ENCODE results near the gene IQGAP2.

IQGAP2 gene

GRCh38 chr5:76385540-76385939 lies 17.5 kb upstream of the IQGAP2 start:
- DNase-seq: no peak

- DNase-seq: peak; percentile 50
These were observed 16.7 kb upstream of the IQGAP2 start for GRCh38 chr5:76386360-76386759.

GRCh38 chr5:76388236-76388635 lies 14.8 kb upstream of the IQGAP2 start:
- no peak for DNase-seq

- no peak for DNase-seq
These were observed 14.1 kb upstream of the IQGAP2 start for GRCh38 chr5:76388791-76389512.

- no peak for DNase-seq
These were observed 13.5 kb upstream of the IQGAP2 start for GRCh38 chr5:76389513-76390154.

- DNase-seq: no peak
These were observed 12.1 kb upstream of the IQGAP2 start for GRCh38 chr5:76391014-76391413.

GRCh38 chr5:76393035-76393680 lies 9.9 kb upstream of the IQGAP2 start:
- DNase-seq: no peak

GRCh38 chr5:76397200-76397599 lies 5.9 kb upstream of the IQGAP2 start:
- no peak for DNase-seq

- DNase-seq: no peak
These were observed 3.8 kb upstream of the IQGAP2 start for GRCh38 chr5:76399268-76399667.

GRCh38 chr5:76400466-76400865 lies 2.6 kb upstream of the IQGAP2 start:
- no peak for DNase-seq

GRCh38 chr5:76401801-76402250 lies 1.3 kb upstream of the IQGAP2 start:
- peak; percentile 62 for DNase-seq

GRCh38 chr5:76402251-76402885 lies 717 bp upstream of the IQGAP2 start:
- DNase-seq: peak; percentile 86

- peak; percentile 86 for DNase-seq
These were observed 709 bp downstream of the IQGAP2 start for GRCh38 chr5:76403766-76404222.

- peak; percentile 90 for DNase-seq
These were observed 1.4 kb downstream of the IQGAP2 start for GRCh38 chr5:76404223-76405211.

- DNase-seq: no peak
These were observed 2.9 kb downstream of the IQGAP2 start for GRCh38 chr5:76406014-76406413.

- DNase-seq: no peak
These were observed 3.6 kb downstream of the IQGAP2 start for GRCh38 chr5:76406673-76407072.

- no peak for DNase-seq
These were observed 5.1 kb downstream of the IQGAP2 start for GRCh38 chr5:76408104-76408654.

GRCh38 chr5:76412511-76412910 lies 9.4 kb downstream of the IQGAP2 start:
- no peak for DNase-seq

- DNase-seq: no peak
These were observed 10.7 kb downstream of the IQGAP2 start for GRCh38 chr5:76413746-76414145.

GRCh38 chr5:76414788-76415187 lies 11.7 kb downstream of the IQGAP2 start:
- no peak for DNase-seq

- DNase-seq: no peak
These were observed 12.8 kb downstream of the IQGAP2 start for GRCh38 chr5:76415855-76416254.
